Subcutaneous abdominal adipose tissue (tissue), 5 donors: ENCODE data around the gene ADCY1.

ENCODE experiments used
- H3K27ac ChIP-seq: one replicate; pipeline ENCODE4 v1.7.0; 2013; ENCODE audit warnings: low read depth, mild to moderate bottlenecking, inconsistent platforms, low read length, moderate library complexity
- H3K27me3 ChIP-seq, 5 donors: one replicate each; pipeline ENCODE4 v1.7.0; 2013; ENCODE audit warnings: low read length in 5 of 5, inconsistent platforms in 1 of 5; ENCODE audit not compliant: control insufficient read depth in 5 of 5, insufficient read depth in 4 of 5
- H3K36me3 ChIP-seq, 5 donors: one replicate each; pipeline ENCODE4 v1.7.0; 2013; ENCODE audit warnings: low read length in 5 of 5; ENCODE audit not compliant: control insufficient read depth in 5 of 5, insufficient read depth in 5 of 5
- H3K4me1 ChIP-seq, 5 donors: one replicate each; pipeline ENCODE4 v1.7.0; 2013; ENCODE audit warnings: low read length in 5 of 5, mild to moderate bottlenecking in 3 of 5, moderate library complexity in 1 of 5; ENCODE audit not compliant: control insufficient read depth in 5 of 5, insufficient read depth in 5 of 5
- H3K4me3 ChIP-seq, 5 donors: one replicate each; pipeline ENCODE4 v1.7.0; 2013; ENCODE audit warnings: low read length in 5 of 5, low read depth in 1 of 5
- H3K9ac ChIP-seq, 5 donors: one replicate each; pipeline ENCODE4 v1.7.0; 2013; ENCODE audit warnings: low read length in 5 of 5, mild to moderate bottlenecking in 4 of 5, moderate library complexity in 3 of 5
- H3K9me3 ChIP-seq, 5 donors: one replicate each; pipeline ENCODE4 v1.7.0; 2013; ENCODE audit warnings: low read length in 5 of 5; ENCODE audit not compliant: control insufficient read depth in 5 of 5
- donor health status: healthy.
- donor health status: healthy.
- donor health status: healthy.
- donor health status: healthy.
- donor health status: healthy.

ADCY1 gene

GRCh38 chr7:45566386-45566785 is 7.8 kb upstream of the ADCY1 start:
- Histone ChIP-seq H3K4me1 (peaks cover 0 to 14% (median 7%) of the 10 kb centered on the region in 5 donors), H3K27ac (no peak overlapping the region), H3K36me3 (no peaks in the 10 kb centered on the region), H3K9me3 (no peaks in the 10 kb centered on the region), H3K27me3 (peaks cover 0 to 9% (median 4%) of the 10 kb centered on the region in 5 donors), H3K9ac (no peak overlapping the region), H3K4me3 (no peak overlapping the region)

- H3K9ac ChIP-seq = no peak overlapping the region
- H3K9me3 ChIP-seq = no peaks in the 10 kb centered on the region
- H3K27ac ChIP-seq = no peak overlapping the region
- no peak overlapping the region for H3K4me3 ChIP-seq
- H3K36me3 ChIP-seq = no peaks in the 10 kb centered on the region
- peaks cover 0 to 9% (median 4%) of the 10 kb centered on the region in 5 donors for H3K27me3 ChIP-seq
- peaks cover 0 to 14% (median 7%) of the 10 kb centered on the region in 5 donors for H3K4me1 ChIP-seq
Observed at GRCh38 chr7:45566961-45567360, 7.2 kb upstream of the ADCY1 start.

GRCh38 chr7:45567713-45568112 is 6.5 kb upstream of the ADCY1 start:
- no peak overlapping the region for H3K27ac ChIP-seq
- peaks cover 0 to 9% (median 4%) of the 10 kb centered on the region in 5 donors for H3K27me3 ChIP-seq
- H3K4me3 ChIP-seq = no peak overlapping the region
- peaks cover 0 to 14% (median 7%) of the 10 kb centered on the region in 5 donors for H3K4me1 ChIP-seq
- H3K9ac ChIP-seq = no peak overlapping the region
- H3K36me3 ChIP-seq = no peaks in the 10 kb centered on the region
- H3K9me3 ChIP-seq = no peaks in the 10 kb centered on the region

- Histone ChIP-seq H3K4me1 (peaks cover 0 to 14% (median 8%) of the 10 kb centered on the region in 5 donors), H3K36me3 (no peaks in the 10 kb centered on the region), H3K27me3 (peaks cover 0 to 10% (median 6%) of the 10 kb centered on the region in 5 donors)
Observed at GRCh38 chr7:45568536-45569289, 5.5 kb upstream of the ADCY1 start.

GRCh38 chr7:45569290-45569685 is 4.9 kb upstream of the ADCY1 start:
- no peak overlapping the region for H3K4me3 ChIP-seq
- H3K36me3 ChIP-seq = no peaks in the 10 kb centered on the region
- no peak overlapping the region for H3K27ac ChIP-seq
- H3K27me3 ChIP-seq = peaks cover 0 to 13% (median 6%) of the 10 kb centered on the region in 5 donors
- no peaks in the 10 kb centered on the region for H3K9me3 ChIP-seq
- H3K9ac ChIP-seq = no peak overlapping the region
- peaks cover 0 to 13% (median 10%) of the 10 kb centered on the region in 5 donors for H3K4me1 ChIP-seq

More at GRCh38 chr7:45568536-45569289, 5.5 kb upstream of the ADCY1 start:
- H3K9ac ChIP-seq = no peak overlapping the region
- H3K9me3 ChIP-seq = no peaks in the 10 kb centered on the region
- no peak overlapping the region for H3K27ac ChIP-seq
- H3K4me3 ChIP-seq = no peak overlapping the region

- no peaks in the 10 kb centered on the region for H3K36me3 ChIP-seq
- H3K9ac ChIP-seq = no peak overlapping the region
- peaks cover 7 to 26% (median 10%) of the 10 kb centered on the region in 5 donors for H3K27me3 ChIP-seq
- no peak overlapping the region for H3K4me3 ChIP-seq
- H3K4me1 ChIP-seq = peaks cover 0 to 17% (median 15%) of the 10 kb centered on the region in 5 donors
- H3K27ac ChIP-seq = no peak overlapping the region
- no peaks in the 10 kb centered on the region for H3K9me3 ChIP-seq
Observed at GRCh38 chr7:45570797-45571196, 3.4 kb upstream of the ADCY1 start.

- Histone ChIP-seq H3K4me3 (no peak overlapping the region), H3K27me3 (peaks cover 21 to 47% (median 27%) of the 10 kb centered on the region in 5 donors), H3K27ac (no peak overlapping the region)
Observed at GRCh38 chr7:45573204-45573603, 964 bp upstream of the ADCY1 start.

GRCh38 chr7:45574416-45574668 is 174 bp downstream of the ADCY1 start:
- no peak overlapping the region for H3K27ac ChIP-seq
- no peaks in the 10 kb centered on the region for H3K9me3 ChIP-seq
- peaks cover 2 to 17% (median 15%) of the 10 kb centered on the region in 5 donors for H3K4me1 ChIP-seq
- peak overlapping the region in 4 of 5 donors; percentile 60 to 79 (median 66) for H3K4me3 ChIP-seq
- no peak overlapping the region for H3K9ac ChIP-seq
- H3K27me3 ChIP-seq = peaks cover 21 to 48% (median 27%) of the 10 kb centered on the region in 5 donors
- H3K36me3 ChIP-seq = no peaks in the 10 kb centered on the region

More at GRCh38 chr7:45573204-45573603, 964 bp upstream of the ADCY1 start:
- Histone ChIP-seq H3K36me3 (no peaks in the 10 kb centered on the region), H3K4me1 (peaks cover 2 to 17% (median 15%) of the 10 kb centered on the region in 5 donors), H3K9ac (no peak overlapping the region), H3K9me3 (no peaks in the 10 kb centered on the region)

- H3K9ac ChIP-seq = no peak overlapping the region
- H3K4me1 ChIP-seq = peaks cover 2 to 17% (median 15%) of the 10 kb centered on the region in 5 donors
- peaks cover 24 to 51% (median 27%) of the 10 kb centered on the region in 5 donors for H3K27me3 ChIP-seq
- H3K27ac ChIP-seq = no peak overlapping the region
- no peaks in the 10 kb centered on the region for H3K36me3 ChIP-seq
- H3K4me3 ChIP-seq = peak overlapping the region in 4 of 5 donors; percentile 60 to 79 (median 66)
- H3K9me3 ChIP-seq = no peaks in the 10 kb centered on the region
Observed at GRCh38 chr7:45574669-45575500, 717 bp downstream of the ADCY1 start.
